Glutamatergic neuron (in vitro differentiated cells): ENCODE data around the gene CCR5AS.

Experiments
- DNase-seq: peaks from one replicate; pipeline ENCODE4 v3.0.0; 2022
- H3K27ac Mint-ChIP-seq: one replicate; pipeline ENCODE4 v1.8.0; 2020; ENCODE audit warnings: mild to moderate bottlenecking, mixed read lengths, inconsistent platforms; ENCODE audit not compliant: unreplicated experiment
- H3K27me3 Mint-ChIP-seq: one replicate; pipeline ENCODE4 v1.8.0; 2020; ENCODE audit warnings: mild to moderate bottlenecking, moderate library complexity, mixed read lengths, inconsistent platforms; ENCODE audit not compliant: unreplicated experiment
- H3K36me3 Mint-ChIP-seq: one replicate; pipeline ENCODE4 v1.8.0; 2020; ENCODE audit warnings: mild to moderate bottlenecking, mixed read lengths, inconsistent platforms; ENCODE audit not compliant: unreplicated experiment
- H3K4me1 Mint-ChIP-seq: one replicate; pipeline ENCODE4 v1.8.0; 2020; ENCODE audit warnings: mild to moderate bottlenecking, low read depth, mixed read lengths, inconsistent platforms; ENCODE audit not compliant: unreplicated experiment
- H3K4me3 Mint-ChIP-seq: one replicate; pipeline ENCODE4 v1.8.0; 2020; ENCODE audit warnings: mild to moderate bottlenecking, mixed read lengths, inconsistent platforms; ENCODE audit not compliant: unreplicated experiment
- H3K9me3 Mint-ChIP-seq: one replicate; pipeline ENCODE4 v1.8.0; 2020; ENCODE audit warnings: mild to moderate bottlenecking, moderate library complexity, mixed read lengths, inconsistent platforms; ENCODE audit not compliant: unreplicated experiment
- CTCF ChIP-seq: fragments of 200-600 bp; sonication (generic); IDR thresholded peaks from one replicate; pipeline ENCODE4 v1.5.0; 2021; ENCODE audit not compliant: partially characterized antibody, unreplicated experiment

Gene CCR5AS

GRCh38 chr3:46420931-46421330, 14.1 kb upstream of the CCR5AS start:
- H3K9me3 Mint-ChIP-seq: peaks cover 2% of the 10 kb centered on the region
- no peak overlapping the region for H3K27ac Mint-ChIP-seq
- no peak for TF ChIP-seq CTCF
- no peaks in the 10 kb centered on the region for H3K36me3 Mint-ChIP-seq
- H3K27me3 Mint-ChIP-seq: peaks cover 5% of the 10 kb centered on the region
- H3K4me3 Mint-ChIP-seq: no peak overlapping the region
- no peak for DNase-seq
- peaks cover 6% of the 10 kb centered on the region for H3K4me1 Mint-ChIP-seq

DNA sequence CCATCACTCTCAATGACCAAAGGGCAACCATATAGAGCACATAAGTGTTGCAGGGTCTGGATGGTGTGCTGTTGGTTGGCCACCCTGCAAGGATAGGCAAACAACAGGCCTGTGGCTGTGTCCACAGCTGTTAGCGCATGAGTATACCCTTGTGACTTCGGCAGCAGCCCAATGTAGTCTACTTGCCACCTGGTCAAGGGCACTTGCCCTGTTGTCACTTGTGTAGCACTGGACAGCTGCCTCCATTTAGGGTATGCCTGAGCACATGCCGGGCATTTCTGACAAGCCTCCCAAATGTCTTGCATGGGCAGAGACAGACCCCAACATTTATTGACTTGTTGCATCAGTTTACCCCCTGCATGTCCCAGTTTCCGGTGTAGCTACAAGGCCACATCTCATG, 12.9 kb upstream of the CCR5AS start:
- TF ChIP-seq CTCF: no peak
- H3K27ac Mint-ChIP-seq: no peak overlapping the region
- peaks cover 2% of the 10 kb centered on the region for H3K9me3 Mint-ChIP-seq
- no peak overlapping the region for H3K4me3 Mint-ChIP-seq
- H3K4me1 Mint-ChIP-seq: peaks cover 6% of the 10 kb centered on the region
- H3K27me3 Mint-ChIP-seq: peaks cover 5% of the 10 kb centered on the region
- no peaks in the 10 kb centered on the region for H3K36me3 Mint-ChIP-seq
- no peak for DNase-seq

GRCh38 chr3:46417841-46418611, 11.2 kb upstream of the CCR5AS start:
- Mint-ChIP-seq H3K4me3 (no peak overlapping the region), H3K27ac (no peak overlapping the region), H3K36me3 (no peaks in the 10 kb centered on the region), H3K4me1 (peaks cover 1% of the 10 kb centered on the region), H3K27me3 (peaks cover 3% of the 10 kb centered on the region), H3K9me3 (peaks cover 2% of the 10 kb centered on the region)
- no peak for TF ChIP-seq CTCF
- DNase-seq: no peak

DNA sequence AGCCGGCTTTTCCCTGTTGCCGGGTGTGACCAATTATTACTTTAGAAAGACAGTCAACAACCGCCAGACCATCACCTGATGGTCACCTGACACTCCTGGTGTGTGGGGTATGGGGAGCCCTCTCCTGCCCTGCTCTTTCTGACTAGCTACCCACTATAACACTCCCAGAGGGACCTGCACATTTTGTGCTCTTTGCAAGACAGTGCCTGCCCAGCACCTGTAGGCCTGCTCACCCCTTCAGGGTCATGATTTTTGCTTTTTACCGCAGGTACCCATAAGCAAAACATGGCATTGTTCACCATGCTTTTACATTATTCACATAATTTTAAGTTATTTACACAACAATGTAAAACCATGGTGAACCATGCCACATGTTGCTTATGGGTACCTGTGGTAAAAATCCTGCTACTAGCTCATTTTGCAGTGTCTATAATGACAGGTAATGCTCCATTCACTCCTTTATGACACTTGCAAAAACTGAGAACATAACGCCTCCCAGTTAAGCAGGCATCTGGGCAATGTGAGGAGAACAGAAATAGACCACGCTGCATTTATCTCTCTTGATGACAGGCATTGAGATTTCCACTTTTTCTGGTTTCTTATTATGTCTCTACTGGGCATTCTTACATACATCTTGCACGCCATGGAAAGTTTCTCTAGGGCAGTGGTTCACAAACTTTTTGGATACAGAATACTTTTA, 10.1 kb upstream of the CCR5AS start:
- Mint-ChIP-seq H3K4me1 (no peaks in the 10 kb centered on the region), H3K27me3 (peaks cover 2% of the 10 kb centered on the region), H3K4me3 (no peak overlapping the region), H3K9me3 (peaks cover 2% of the 10 kb centered on the region), H3K27ac (no peak overlapping the region), H3K36me3 (no peaks in the 10 kb centered on the region)
- DNase-seq: no peak
- TF ChIP-seq CTCF: no peak
